HTERT RPE-1 (cell line): ENCODE measurements around the gene CLDN3.
"Not testable (repeated sequence)": the region's sequence is repeated elsewhere in the genome, so short reads cannot be mapped to it uniquely, and the experiment has no call there.

ENCODE experiments used
- in situ Hi-C: fragments of 300-500 bp; cut with MboI; formaldehyde crosslinking; loops from 4 replicates; pipeline ENCODE4 v1.14.3; 2020; ENCODE audit warnings: low sequenced_read_pairs

The CLDN3 gene

GRCh38 chr7:73737491-73738219 lies 32.4 kb downstream of the CLDN3 start:
- in situ Hi-C loops: no loop called here

DNA sequence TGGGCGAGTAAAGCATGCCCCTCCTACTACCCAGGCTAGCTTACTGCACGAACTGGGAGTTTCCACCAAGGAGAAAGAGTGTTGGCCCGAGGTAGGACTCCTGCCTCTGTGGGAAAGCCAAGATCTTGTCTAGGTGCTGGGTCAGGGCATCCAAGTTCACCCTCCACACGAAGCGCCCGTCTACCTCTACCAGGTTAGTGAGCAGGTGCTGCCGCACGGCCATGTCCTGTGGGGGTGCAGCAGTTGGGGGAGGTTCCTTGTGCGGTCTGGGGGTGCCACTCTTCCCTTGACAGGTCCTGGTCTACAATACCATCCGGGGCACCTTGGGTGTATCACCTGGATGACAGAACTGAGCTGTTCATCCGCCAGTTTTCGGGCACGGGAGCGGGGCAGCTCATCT lies 33.2 kb downstream of the CLDN3 start:
- in situ Hi-C loops: no loop called here

- in situ Hi-C loops: no loop called here
Measured at GRCh38 chr7:73735528-73735905, 34.6 kb downstream of the CLDN3 start.

GRCh38 chr7:73734619-73735527 lies 35.2 kb downstream of the CLDN3 start:
- in situ Hi-C loops: no loop called here

DNA sequence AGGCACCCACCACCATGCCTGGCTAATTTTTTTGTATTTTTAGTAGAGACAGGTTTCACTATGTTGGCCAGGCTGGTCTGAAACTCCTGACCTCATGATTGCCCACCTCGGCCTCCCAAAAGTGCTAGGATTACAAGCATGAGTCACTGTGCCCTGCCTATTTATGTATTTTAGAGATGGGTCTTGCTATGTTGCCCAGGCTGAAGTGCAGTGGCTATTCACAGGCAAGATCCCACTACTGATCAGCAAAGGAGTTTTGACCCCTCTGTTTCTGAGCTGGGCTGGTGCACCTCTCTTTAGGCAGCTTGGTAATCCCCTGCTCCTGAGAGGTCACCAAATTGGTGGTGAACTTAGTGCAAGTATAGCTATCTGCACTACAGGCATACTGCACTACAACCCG lies 37.7 kb downstream of the CLDN3 start:
- in situ Hi-C loops: no loop called here

DNA sequence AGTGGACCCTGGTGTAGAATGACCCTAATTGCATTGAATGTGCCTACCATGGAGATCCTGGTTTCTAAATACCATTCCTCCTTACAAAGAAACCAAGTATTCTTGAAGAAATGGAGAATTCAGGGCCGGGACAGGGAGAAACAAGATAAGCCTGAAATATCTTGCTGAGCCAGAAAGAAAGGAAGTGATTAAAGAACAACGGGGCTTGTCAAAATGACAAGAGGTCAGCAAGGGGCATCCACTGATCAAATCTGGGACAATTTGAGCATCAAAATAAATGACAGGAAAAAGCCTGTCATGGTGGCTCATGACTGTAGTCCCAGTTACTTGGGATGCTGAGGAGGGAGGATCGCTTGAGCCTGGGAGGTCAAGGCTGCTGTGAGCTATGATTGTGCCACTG lies 39.6 kb downstream of the CLDN3 start:
- in situ Hi-C loops: no loop called here

DNA sequence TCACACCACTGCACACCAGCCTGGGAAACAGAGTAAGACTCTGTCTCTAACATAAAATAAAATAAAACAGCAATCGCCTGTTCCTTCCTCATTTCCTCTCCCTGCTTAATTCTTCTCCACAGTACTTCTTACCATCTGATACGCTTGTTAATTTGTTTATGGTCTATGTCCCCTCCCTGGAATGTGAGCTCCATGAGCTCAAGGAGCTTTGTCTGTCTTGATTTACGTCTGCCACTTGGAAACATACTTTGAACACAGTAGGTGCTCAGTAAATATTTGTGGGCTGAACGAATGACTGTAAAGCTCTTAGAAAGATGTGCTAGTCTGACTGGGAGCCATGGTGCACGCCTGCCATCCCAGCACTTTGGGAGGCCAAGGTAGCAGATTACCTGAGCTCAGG lies 41.5 kb downstream of the CLDN3 start:
- in situ Hi-C loops: no loop called here

DNA sequence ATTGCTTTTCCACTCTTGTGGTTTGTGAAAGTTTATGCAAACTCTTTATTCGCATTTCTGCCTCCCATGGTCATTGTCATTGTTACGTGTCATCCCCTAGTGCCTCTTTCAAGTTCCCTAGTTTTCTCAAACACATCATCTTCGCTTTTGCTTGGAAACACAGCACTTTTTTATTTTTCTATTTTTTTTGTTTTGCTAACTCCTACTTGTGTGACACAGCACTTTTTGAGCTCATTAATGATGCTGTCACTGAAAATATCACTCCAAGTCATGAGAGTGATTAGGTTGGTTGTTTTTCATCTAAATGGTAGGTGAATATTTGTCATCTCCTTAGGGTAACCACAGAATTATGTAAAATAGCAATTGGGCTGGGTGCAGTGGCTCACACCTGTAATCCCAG lies 42.1 kb downstream of the CLDN3 start:
- in situ Hi-C loops: no loop called here

DNA sequence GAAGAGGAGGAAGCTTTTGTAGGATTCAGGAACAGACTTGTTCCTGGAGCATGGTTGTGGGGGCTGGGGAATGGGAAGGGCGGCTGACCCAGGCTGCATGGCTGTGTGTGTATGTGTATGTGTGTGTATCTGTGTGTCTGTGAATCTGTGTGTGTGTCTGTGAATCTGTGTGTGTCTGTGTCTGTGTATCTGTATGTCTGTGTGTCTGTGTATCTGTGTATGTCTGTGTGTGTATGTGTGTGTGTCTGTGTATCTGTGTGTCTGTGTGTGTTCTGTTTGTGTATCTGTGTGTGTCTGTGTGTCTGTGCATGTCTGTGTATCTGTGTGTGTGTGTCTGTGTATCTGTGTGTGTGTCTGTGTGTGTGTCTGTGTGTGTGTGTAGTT lies 44.0 kb downstream of the CLDN3 start:
- in situ Hi-C loops: no loop called here

DNA sequence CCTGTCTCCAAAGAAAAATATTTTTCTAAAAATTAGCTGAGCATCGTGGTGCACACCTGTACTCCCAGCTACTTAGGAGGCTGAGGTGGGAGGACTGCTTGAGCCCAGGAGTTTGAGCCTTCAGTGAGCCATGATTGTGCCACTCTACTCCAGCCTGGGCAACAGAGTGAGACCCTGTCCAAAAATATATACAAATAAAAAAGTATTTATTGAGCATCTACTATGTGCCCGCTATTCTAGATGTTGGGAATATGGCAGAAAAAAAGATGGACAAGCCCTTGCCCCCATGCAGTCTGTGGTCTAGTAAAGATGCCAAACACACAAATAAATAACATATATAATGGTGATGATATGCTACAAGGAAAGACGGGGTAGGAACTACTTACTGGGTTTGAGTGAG lies 46.3 kb downstream of the CLDN3 start:
- in situ Hi-C loops: no loop called here

DNA sequence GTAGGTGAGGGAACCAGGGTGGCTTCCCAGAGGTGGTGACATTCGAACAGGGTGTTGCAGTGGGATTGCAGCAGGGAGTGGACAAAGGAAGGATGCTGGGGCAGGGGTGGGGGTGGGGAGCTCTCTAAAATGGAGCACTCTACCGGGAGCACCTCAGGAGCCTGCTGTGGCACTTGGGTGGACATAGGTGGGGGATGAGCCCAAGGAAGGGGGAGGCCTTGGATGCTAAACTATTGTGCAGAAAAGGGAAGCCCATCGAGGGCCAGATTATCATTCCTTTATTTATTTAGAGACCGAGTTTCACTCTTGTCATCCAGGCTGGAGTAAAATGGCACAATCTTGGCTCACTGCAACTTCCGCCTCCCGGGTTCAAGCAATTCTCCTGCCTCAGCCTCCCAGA lies 47.3 kb downstream of the CLDN3 start:
- in situ Hi-C loops: no loop called here

DNA sequence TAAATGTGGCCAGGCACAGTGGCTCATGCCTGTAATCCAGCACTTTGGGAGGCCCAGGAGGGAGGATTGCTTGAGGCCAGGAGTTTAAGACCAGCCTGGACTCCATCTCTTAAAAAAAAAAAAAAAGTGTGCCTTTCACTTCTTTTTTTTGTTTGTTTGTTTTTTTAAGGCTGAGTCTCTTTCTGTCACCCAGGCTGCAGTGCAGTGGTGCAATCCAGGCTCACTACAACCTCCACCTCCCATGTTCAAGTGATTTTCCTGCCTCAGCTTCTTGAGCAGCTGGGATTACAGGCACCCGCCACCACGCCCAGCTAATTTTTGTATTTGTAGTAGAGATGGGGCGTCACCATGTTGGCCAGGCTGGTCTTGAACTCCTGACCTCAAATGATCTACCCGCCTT lies 47.9 kb downstream of the CLDN3 start:
- in situ Hi-C loops: not testable (repeated sequence)

- in situ Hi-C loops: no loop called here
Measured at GRCh38 chr7:73721377-73721817, 48.7 kb downstream of the CLDN3 start.

DNA sequence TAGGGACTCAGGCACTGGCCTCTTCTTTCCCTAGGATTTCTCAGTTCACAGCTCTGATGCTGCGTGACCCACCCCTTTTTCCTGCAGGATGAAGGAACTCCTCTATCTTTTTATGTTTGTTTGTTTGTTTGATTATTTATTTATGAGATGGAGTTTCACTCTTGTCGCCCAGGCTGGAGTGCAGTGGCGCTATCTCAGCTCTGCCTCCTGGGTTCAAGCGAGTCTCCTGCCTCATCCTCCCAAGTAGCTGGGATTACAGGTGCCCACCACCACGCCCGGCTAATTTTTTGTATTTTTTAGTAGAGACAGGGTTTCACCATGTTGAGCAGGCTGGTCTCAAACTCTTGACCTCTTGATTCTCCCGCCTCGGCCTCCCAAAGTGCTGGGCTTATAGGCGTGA lies 49.6 kb downstream of the CLDN3 start:
- in situ Hi-C loops: not testable (repeated sequence)

DNA sequence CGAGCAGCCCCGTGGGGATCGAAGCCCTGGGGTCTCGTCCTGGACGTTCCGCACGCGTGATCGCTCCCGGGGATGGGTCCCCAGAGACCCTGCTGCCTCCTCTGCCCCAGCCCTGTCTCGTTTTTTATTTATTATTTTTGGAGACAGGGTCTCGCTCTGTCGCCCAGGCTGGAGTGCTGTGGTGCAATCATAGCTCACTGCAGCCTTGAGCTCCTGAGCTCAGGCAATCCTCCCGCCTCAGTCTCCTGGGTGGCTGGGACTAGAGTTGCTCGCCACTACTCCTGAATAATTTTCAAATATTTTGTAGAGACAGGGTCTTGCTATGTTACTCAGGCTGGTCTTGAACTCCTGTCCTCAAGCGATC lies 50.3 kb downstream of the CLDN3 start:
- in situ Hi-C loops: no loop called here
